Measurements from ENCODE around the gene SLC35E1. TPM values are rescaled to one million over a fixed set of nuclear protein-coding genes. Genes with fewer than 3 reads are reported as not detected.

Gene SLC35E1
- total and polyA plus RNA-seq, 9 donors = 17.6 to 39.7 (median 30.2) TPM

GRCh38 chr19:16571283-16571682 is 932 bp downstream of the SLC35E1 start:
- Histone ChIP-seq H3K9me3 (no peaks in the 10 kb centered on the region), H3K27ac (peak overlapping the region; percentile 39 to 52), H3K27me3 (no peaks in the 10 kb centered on the region), H3K4me1 (ENCODE audit: insufficient read depth) (peaks cover 15% of the 10 kb centered on the region), H3K4me3 (peak overlapping the region; percentile 79), H3K36me3 (no peaks in the 10 kb centered on the region)
- intact Hi-C loops (cut with DNase I) = loop anchor here in 1 of 4 donors (5.0 kb wide), 1 partner anchor 56 kb away; the partner anchor contains the start of gene MED26
- WGBS, 3 donors = 7 to 22% (median 8%) methylated on average over 6 of the region's 6 CpGs
- DNase-seq = no peak
- no peak for TF ChIP-seq CTCF (IDR thresholded peaks at IDR 0.05)
- no peak for TF ChIP-seq EP300 (IDR thresholded peaks at IDR 0.05)
- TF ChIP-seq POLR2A (IDR thresholded peaks at IDR 0.05) = no peak

- H3K27me3 ChIP-seq = no peaks in the 10 kb centered on the region
- no peaks in the 10 kb centered on the region for H3K36me3 ChIP-seq
- no peaks in the 10 kb centered on the region for H3K9me3 ChIP-seq
- DNase-seq = no peak
- intact Hi-C loops (cut with DNase I) = loop anchor here in 1 of 4 donors (5.0 kb wide), 1 partner anchor 58 kb away; the partner anchor contains the start of gene MED26
- 81 to 89% (median 83%) methylated on average over 17 of the region's 17 CpGs for WGBS, 3 donors
- H3K4me3 ChIP-seq = no peak overlapping the region
- no peak overlapping the region for H3K27ac ChIP-seq
- no peak for TF ChIP-seq CTCF (IDR thresholded peaks at IDR 0.05)
- no peak for TF ChIP-seq POLR2A (IDR thresholded peaks at IDR 0.05)
- TF ChIP-seq EP300 (IDR thresholded peaks at IDR 0.05) = no peak
- peaks cover 15% of the 10 kb centered on the region for H3K4me1 ChIP-seq (ENCODE audit: insufficient read depth)
Observed at GRCh38 chr19:16569609-16570320, 2.5 kb downstream of the SLC35E1 start.

- no peak for DNase-seq
- TF ChIP-seq EP300 (IDR thresholded peaks at IDR 0.05) (no peak), CTCF (IDR thresholded peaks at IDR 0.05) (no peak), POLR2A (IDR thresholded peaks at IDR 0.05) (no peak)
- H3K27me3 ChIP-seq = no peaks in the 10 kb centered on the region
- peaks cover 7% of the 10 kb centered on the region for H3K4me1 ChIP-seq (ENCODE audit: insufficient read depth)
- H3K9me3 ChIP-seq = no peaks in the 10 kb centered on the region
- no peak overlapping the region for H3K4me3 ChIP-seq
- no peaks in the 10 kb centered on the region for H3K36me3 ChIP-seq
- WGBS, 3 donors = 87 to 95% (median 91%) methylated on average over 5 of the region's 5 CpGs
- intact Hi-C loops (cut with DNase I) = no loop called here
- no peak overlapping the region for H3K27ac ChIP-seq
Observed at GRCh38 chr19:16566702-16567101, 5.5 kb downstream of the SLC35E1 start.

- 93 to 96% (median 94%) methylated on average over 10 of the region's 10 CpGs for WGBS, 3 donors
- Histone ChIP-seq H3K36me3 (no peaks in the 10 kb centered on the region), H3K9me3 (no peaks in the 10 kb centered on the region), H3K4me1 (ENCODE audit: insufficient read depth) (peaks cover 2% of the 10 kb centered on the region), H3K4me3 (no peak overlapping the region), H3K27me3 (no peaks in the 10 kb centered on the region), H3K27ac (no peak overlapping the region)
- intact Hi-C loops (cut with DNase I) = no loop called here
- TF ChIP-seq CTCF (IDR thresholded peaks at IDR 0.05) (no peak), POLR2A (IDR thresholded peaks at IDR 0.05) (no peak), EP300 (IDR thresholded peaks at IDR 0.05) (no peak)
- DNase-seq = no peak
Observed at GRCh38 chr19:16566161-16566560, 6.1 kb downstream of the SLC35E1 start.
